Measurements from ENCODE around the gene WWC1. TPM values are rescaled to one million over a fixed set of nuclear protein-coding genes. Genes with fewer than 3 reads are reported as not detected.

WWC1 gene
- polyA plus RNA-seq, 4 donors, result 69.7 to 88.4 (median 83.9) TPM

- DNase-seq (ENCODE audit: low read depth in 4 of 4, low spot score in 2 of 4), result no peak
Observed at GRCh38 chr5:168359820-168360460, 68.5 kb downstream of the WWC1 start.

- DNase-seq (ENCODE audit: low read depth in 4 of 4, low spot score in 2 of 4), result no peak
Observed at GRCh38 chr5:168360521-168361285, 69.3 kb downstream of the WWC1 start.

GRCh38 chr5:168362097-168362885 is 70.8 kb downstream of the WWC1 start:
- no peak for DNase-seq (ENCODE audit: low read depth in 4 of 4, low spot score in 2 of 4)

GRCh38 chr5:168364151-168364661 is 72.8 kb downstream of the WWC1 start:
- DNase-seq (ENCODE audit: low read depth in 4 of 4, low spot score in 2 of 4), result no peak

GRCh38 chr5:168364750-168365550 is 73.5 kb downstream of the WWC1 start:
- DNase-seq (ENCODE audit: low read depth in 4 of 4, low spot score in 2 of 4), result no peak

GRCh38 chr5:168365581-168366081 is 74.2 kb downstream of the WWC1 start:
- no peak for DNase-seq (ENCODE audit: low read depth in 4 of 4, low spot score in 2 of 4)

- DNase-seq (ENCODE audit: low read depth in 4 of 4, low spot score in 2 of 4), result no peak
Observed at GRCh38 chr5:168366116-168366515, 74.7 kb downstream of the WWC1 start.

GRCh38 chr5:168368854-168369253 is 77.4 kb downstream of the WWC1 start:
- DNase-seq (ENCODE audit: low read depth in 4 of 4, low spot score in 2 of 4), result no peak

- no peak for DNase-seq (ENCODE audit: low read depth in 4 of 4, low spot score in 2 of 4)
Observed at GRCh38 chr5:168370831-168371230, 79.4 kb downstream of the WWC1 start.

- no peak for DNase-seq (ENCODE audit: low read depth in 4 of 4, low spot score in 2 of 4)
Observed at GRCh38 chr5:168372356-168372946, 81.0 kb downstream of the WWC1 start.

GRCh38 chr5:168374532-168374931 is 83.1 kb downstream of the WWC1 start:
- no peak for DNase-seq (ENCODE audit: low read depth in 4 of 4, low spot score in 2 of 4)

- no peak for DNase-seq (ENCODE audit: low read depth in 4 of 4, low spot score in 2 of 4)
Observed at GRCh38 chr5:168375214-168375613, 83.8 kb downstream of the WWC1 start.

GRCh38 chr5:168377525-168377924 is 86.1 kb downstream of the WWC1 start:
- no peak for DNase-seq (ENCODE audit: low read depth in 4 of 4, low spot score in 2 of 4)

GRCh38 chr5:168378741-168379140 is 87.3 kb downstream of the WWC1 start:
- DNase-seq (ENCODE audit: low read depth in 4 of 4, low spot score in 2 of 4), result no peak

- DNase-seq (ENCODE audit: low read depth in 4 of 4, low spot score in 2 of 4), result no peak
Observed at GRCh38 chr5:168382421-168382820, 91.0 kb downstream of the WWC1 start.

GRCh38 chr5:168390491-168390890 is 99.0 kb downstream of the WWC1 start:
- DNase-seq (ENCODE audit: low read depth in 4 of 4, low spot score in 2 of 4), result no peak

- no peak for DNase-seq (ENCODE audit: low read depth in 4 of 4, low spot score in 2 of 4)
Observed at GRCh38 chr5:168393773-168394172, 102.3 kb downstream of the WWC1 start.

- no peak for DNase-seq (ENCODE audit: low read depth in 4 of 4, low spot score in 2 of 4)
Observed at GRCh38 chr5:168400429-168401220, 109.2 kb downstream of the WWC1 start.

GRCh38 chr5:168401226-168401625 is 109.8 kb downstream of the WWC1 start:
- no peak for DNase-seq (ENCODE audit: low read depth in 4 of 4, low spot score in 2 of 4)
